Hippocampal formation (tissue), 2 donors: Measurements from ENCODE around the gene KRTAP2-1.
"Not testable (repeated sequence)": the region's sequence is repeated elsewhere in the genome, so short reads cannot be mapped to it uniquely, and the experiment has no call there.

ENCODE experiments used
- DNase-seq, 2 donors: peaks; one replicate each; lab custom pipeline; 2025; lab: John Stamatoyannopoulos, UW

The KRTAP2-1 gene

DNA sequence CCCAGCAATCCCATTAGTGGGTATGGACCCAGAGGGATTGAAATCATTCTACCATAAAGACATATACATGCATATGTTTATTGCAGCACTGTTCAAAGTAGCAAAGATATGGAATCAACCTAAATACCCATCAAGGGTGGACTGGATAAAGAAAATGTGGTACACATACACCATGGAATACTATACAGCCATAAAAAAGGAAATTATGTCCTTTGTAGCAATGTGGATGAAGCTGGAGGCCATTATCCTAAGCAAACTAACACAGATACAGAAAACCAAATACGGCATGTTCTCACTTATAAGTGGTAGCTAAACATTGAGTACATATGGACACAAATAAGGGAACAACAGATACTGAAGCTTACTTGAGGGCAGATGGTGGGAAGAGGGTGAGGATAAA is 10.4 kb upstream of the KRTAP2-1 start:
- DNase-seq, result no peak

DNA sequence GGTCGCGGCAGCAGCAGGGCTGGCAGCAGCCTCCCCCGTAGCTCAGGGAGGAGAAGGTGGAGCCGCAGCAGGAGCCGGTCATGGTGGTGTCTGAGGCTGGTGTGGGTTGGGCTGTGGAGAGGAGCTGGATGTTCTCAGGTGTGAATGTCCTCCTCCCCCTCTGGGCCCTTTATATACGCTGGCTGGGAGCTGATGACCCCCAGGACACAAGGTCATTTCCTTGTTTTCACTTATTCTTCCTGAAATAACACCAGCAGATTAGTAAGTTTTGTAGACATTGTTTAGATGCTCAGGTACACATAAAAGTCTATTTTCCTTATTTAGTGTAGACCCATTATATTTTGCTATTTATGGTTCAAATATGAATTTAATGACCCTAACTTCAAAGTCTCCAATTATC is 8.0 kb upstream of the KRTAP2-1 start, which contains the start of gene KRTAP2-2:
Gene KRTAP2-2 (minus strand): TSS at position 101 of the 400 bp plus-strand sequence. CDS start 19 bp downstream, at position 82.
- DNase-seq, result not testable (repeated sequence)

DNA sequence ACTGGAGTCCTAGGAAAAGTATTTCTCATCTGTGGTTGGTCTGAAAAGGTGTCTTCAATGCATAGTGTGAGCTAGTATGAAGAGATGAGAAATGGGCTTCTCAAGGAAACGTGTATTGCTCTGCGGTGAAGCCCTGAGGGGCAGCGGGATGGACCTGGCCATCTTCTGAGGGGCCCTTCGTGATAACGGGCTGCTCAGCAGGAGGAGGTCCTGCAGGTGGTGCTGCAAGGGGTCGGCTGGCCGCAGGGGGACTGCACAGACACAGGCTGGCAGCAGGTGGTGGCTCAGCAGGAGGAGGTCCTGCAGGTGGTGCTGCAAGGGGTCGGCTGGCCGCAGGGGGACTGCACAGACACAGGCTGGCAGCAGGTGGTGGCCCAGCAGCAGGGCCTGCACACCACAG is 7.4 kb upstream of the KRTAP2-1 start:
- DNase-seq, result not testable (repeated sequence)

DNA sequence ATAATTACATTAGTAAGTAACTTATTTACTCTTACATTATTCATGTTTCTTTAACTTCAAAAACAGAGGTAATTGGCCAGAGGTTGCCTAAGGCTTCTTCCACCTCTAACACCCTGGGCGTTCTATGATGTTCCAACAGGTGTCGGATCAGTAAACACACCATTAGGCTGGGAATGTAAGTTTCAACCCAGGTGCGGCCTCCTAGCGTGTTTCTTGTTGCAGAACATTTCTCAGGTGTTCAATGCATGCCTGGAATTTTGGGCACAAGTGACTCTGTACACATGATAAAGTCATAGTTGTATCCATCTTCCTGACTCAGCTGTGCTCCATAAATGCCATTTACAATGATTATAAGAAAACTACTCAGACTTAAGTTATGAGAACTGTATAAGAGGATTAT is 6.9 kb upstream of the KRTAP2-1 start:
- DNase-seq, result no peak

DNA sequence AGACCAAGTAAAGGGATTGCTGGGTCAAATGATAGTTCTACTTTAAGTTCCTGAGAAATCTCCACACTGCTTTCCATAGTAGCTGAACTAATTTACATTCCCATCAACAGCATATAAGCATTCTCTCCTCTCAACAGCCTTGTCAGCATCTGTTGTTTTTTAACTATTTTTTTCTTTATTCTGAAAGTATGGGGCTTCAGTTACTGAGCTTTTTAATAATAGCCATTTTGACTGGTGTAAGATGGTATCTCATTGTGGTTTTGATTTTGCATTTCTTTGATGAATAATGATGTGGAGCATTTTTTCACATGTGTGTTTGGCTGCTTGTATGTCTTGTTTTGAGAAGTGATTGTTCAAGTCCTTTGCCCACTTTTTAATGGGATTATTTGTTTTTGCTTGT is 5.5 kb upstream of the KRTAP2-1 start:
- no peak for DNase-seq

DNA sequence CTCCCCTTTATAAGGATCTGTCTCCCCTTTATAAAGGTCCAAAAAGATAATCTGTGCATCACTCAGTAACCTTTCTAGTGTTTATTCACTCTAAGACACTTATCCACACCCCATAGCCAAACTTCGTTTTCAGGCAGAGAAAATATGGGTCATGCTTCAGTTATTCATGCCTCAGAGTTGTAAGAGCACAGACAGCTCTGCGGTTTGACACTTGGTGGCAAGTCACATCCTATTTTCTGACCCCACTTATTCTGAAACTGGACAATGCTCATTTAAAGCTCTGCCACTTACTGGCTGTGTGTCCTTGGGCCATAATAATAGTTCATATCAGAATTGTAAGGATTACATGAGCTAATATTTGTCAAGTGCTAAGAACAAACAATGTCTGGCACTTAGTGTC is 2.0 kb upstream of the KRTAP2-1 start:
- DNase-seq, result no peak

DNA sequence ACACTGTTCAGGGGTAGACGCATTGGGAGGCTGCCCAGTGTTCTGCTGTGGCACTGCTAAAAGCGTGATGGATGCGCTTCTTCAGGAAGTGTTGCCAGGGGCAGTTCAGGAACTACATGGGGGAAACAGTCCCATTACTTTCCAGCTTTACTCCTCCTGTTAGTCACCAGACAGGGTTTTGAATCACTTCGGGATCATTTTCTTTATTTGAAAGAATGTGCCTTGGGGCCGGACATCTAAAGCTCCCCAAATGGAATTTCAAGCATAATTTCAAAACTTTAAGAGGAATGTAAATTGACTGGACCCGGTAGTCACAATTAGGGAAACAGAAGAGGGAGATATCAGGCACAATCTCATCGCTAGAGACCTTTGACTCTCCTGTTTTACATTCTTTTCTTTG is 1.3 kb upstream of the KRTAP2-1 start:
- no peak for DNase-seq

DNA sequence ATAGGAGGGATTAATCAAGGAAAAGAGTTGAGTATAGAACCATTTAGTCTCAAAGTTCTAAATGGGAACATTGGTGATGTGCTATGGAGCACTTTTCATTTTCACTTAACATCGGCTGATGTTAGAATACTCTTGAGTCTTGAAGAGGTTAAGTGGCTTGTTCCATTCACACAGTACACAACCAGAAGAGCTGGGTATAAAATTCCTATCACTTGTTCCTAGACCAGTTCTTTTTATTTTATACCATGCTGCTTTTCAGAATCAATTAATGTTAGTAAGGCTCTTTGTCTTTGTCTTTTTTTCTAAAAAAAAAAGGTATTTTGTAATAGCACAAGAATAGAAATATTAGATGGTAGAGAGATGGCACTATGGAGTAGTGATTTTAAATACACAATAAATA is 4.2 kb downstream of the KRTAP2-1 start:
- no peak for DNase-seq

DNA sequence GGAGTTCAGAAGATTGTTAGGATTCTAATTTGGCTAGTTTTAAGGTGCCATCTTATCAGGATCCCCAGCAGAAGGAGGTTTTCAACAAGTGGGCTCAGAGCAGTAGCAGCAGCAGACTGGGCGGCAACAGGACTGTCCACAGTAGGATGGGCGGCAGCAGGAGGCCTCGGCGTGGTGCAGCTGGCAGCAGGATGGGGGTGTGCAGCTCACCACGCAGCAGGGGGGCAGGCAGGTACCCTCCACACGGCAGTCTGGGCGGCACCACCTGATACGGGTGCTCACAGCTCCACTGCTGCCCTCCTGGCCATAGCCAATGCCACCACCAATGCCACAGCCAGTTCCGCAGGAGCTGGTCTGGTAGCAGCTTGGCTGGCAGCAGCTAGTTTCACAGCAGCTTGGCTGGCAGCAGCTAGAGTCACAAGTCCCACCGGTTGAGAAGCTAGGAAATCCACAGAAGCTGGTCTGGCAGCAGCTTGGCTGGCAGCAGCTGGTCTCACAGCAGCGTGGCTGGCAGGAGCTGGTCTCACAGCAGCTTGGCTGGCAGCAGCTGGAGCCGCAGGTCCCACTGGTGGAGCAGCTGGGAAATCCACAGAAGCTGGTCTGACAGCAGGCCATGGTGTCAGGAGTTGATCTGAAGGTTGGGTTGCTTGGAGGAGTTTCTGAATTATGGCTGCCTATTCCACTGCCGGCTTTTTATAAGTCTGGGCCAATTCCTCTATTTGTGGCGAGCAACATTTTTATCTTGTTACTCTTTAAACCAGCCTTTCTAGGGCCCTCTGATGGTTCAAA is 6.1 kb downstream of the KRTAP2-1 start, which contains the start of gene KRTAP1-1:
Gene KRTAP1-1 (minus strand): TSS at position 668 of the 789 bp plus-strand sequence. CDS start 53 bp downstream, at position 615.
- not testable (repeated sequence) for DNase-seq

DNA sequence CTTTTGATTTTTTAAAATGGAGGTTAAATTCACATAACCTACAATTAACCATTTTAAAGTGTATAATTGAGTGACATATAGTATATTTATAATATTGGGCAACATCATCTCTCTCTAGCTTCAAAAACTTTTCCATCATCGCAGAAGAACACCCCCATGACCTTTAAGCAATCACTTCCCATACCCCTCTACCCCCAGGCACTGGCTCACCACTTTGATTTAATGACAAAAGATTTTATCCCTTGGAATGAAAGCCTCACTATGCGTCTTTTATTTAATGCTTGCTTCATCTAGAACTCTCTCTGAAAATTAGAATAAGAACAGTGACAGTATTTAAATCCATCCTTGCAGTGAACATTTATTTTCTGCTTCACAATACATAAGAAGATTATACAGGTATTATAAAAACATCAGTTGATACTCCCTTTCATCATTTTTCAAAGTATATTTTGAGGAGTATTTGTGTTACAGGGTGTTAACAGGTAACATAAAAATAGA is 9.2 kb downstream of the KRTAP2-1 start:
- DNase-seq, result no peak

DNA sequence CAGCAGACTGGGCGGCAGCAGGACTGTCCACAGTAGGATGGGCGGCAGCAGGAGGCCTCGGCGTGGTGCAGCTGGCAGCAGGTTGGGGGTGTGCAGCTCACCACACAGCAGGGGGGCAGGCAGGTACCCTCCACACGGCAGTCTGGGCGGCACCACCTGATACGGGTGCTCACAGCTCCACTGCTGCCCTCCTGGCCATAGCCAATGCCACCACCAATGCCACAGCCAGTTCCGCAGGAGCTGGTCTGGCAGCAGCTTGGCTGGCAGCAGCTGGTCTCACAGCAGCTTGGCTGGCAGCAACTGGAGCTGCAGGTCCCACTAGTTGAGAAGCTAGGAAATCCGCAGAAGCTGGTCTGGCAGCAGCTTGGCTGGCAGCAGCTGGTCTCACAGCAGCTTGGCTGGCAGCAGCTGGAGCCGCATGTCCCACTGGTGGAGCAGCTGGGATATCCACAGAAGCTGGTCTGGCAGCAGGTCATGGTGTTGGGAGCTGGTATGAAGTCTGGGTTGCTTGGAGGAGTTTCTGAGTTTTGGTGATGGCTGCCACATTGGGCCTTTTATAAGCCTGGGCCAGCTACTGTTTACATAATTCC is 12.7 kb downstream of the KRTAP2-1 start, which contains the start of gene KRTAP1-3:
Gene KRTAP1-3 (minus strand): TSS at position 529 of the 590 bp plus-strand sequence. CDS start 53 bp downstream, at position 476.
- DNase-seq, result not testable (repeated sequence)

DNA sequence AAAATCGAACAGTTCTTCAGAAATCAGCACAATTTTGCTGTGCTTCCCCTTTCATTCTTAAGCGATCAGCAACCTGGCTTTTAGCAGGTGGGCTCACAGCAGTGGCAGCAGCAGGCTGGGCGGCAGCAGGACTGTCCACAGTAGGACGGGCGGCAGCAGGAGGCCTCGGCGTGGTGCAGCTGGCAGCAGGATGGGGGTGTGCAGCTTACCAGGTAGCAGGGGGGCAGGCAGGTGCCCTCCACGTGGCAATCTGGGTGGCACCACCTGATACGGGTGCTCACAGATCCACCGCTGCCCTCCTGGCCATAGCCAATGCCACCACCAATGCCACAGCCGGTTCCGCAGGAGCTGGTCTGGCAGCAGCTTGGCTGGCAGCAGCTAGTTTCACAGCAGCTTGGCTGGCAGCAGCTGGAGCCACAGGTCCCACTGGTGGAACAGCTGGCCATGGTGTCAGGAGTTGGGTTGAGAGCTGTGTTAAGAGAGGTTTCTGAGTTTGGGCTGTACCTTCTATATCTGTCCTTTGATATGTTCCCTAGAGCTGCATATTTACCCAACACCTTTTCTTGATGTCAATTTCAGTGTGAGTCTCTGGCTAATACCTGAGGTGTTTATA is 17.4 kb downstream of the KRTAP2-1 start, which contains the start of gene KRTAP1-4:
Gene KRTAP1-4 (minus strand): TSS at position 563 of the 613 bp plus-strand sequence. CDS start 117 bp downstream, at position 446.
- no peak for DNase-seq

DNA sequence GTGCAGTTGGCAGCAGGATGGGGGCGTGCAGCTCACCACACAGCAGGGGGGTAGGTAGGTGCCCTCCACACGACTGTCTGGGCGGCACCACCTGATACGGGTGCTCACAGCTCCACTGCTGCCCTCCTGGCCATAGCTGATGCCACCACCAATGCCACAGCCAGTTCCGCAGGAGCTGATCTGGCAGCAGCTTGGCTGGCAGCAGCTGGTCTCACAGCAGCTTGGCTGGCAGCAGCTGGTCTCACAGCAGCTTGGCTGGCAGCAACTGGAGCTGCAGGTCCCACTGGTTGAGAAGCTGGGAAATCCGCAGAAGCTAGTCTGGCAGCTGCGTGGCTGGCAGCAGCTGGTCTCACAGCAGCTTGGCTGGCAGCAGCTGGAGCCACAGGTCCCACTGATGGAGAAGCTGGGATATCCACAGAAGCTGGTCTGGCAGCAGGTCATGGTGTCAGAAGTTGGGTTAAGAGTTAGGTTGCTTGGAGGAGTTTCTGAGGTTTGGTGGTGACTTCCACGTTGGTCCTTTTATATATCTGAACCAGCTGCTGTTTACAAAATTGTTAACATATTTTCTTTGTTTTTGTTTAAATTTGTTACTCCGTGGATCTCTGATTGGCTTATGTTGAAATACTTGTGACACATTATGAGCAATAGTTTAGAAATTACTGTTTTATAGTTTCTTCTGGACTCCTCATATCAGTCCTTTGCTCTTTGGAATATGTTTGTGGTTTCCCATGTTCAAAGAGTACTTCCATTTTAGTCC is 20.2 kb downstream of the KRTAP2-1 start, which contains the start of gene KRTAP1-5:
Gene KRTAP1-5 (minus strand): TSS at position 494 of the 757 bp plus-strand sequence. CDS start 53 bp downstream, at position 441.
- no peak for DNase-seq

DNA sequence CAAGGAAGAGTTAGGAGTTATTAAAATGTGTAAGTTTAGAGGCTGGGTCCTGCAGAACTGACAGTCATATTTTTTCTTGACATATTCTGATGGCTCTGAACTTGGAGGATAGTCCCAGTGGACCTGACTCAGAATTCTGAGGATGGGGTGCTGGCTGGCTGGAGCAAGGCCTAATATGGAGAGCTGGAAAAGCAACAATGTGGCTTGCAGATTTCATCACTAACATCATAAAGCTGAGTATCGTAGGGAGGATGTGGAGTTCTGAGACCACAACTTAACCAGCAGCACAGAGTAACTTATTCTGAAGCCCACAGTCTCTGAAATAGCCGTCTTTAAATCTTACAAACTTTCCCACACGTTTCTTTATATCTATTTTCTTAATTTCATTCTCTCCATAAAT is 22.4 kb downstream of the KRTAP2-1 start:
- no peak for DNase-seq

DNA sequence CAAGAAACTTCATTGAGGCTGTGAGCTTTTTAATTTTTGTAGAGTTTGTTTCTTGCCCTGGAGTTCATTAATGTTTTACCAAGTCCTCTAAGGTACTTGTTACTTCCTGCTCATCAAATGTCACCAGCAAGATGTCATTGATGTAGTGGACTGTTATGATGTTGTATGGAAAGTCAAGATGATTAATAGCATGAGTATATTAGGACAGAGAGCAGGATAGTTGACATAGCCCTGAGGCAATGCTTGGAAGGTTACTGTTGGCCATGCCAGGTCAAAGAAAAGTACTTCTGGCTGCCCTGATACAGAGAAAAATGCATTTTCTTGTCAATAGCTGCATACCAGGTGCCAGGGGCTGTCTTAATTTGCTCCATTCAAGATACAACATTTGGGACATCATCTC is 26.8 kb downstream of the KRTAP2-1 start:
- no peak for DNase-seq

DNA sequence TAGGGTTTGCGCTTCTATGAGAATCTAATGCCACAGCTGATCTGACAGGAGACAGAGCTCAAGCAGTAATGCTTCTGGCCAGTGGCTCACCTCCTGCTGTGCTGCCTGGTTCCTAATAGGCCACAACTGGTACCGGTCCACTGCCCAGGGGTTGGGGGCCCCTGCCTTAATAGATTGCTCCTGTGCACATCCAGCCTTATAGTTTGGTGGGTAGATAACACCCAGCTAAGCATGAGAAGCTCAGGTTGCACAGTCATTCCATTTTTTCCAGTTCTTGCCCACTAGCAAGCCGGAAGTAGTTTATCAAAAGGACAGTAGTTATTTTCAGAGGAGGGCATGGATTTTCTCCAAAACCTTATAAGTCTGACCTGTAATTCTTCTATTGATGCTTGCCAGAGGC is 27.7 kb downstream of the KRTAP2-1 start:
- no peak for DNase-seq

DNA sequence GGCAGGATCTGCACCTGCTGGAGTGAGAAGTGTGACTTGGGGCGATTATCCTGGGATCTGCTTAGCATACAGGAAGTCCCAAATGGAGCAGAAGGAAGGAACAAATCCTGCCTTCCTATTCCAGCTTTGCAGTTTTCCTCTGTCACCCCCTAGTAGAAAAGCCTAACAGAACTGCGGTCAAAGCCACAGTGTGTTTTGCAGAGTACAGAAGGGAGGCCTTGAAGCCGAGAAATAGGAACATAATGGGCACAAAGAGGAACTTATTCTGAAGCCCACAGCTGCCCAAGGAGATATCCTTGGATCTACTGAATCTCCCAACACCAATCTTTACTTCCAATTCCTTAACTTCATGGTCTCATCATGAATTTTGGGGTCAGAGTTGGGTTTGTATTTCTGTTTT is 28.6 kb downstream of the KRTAP2-1 start:
- no peak for DNase-seq

DNA sequence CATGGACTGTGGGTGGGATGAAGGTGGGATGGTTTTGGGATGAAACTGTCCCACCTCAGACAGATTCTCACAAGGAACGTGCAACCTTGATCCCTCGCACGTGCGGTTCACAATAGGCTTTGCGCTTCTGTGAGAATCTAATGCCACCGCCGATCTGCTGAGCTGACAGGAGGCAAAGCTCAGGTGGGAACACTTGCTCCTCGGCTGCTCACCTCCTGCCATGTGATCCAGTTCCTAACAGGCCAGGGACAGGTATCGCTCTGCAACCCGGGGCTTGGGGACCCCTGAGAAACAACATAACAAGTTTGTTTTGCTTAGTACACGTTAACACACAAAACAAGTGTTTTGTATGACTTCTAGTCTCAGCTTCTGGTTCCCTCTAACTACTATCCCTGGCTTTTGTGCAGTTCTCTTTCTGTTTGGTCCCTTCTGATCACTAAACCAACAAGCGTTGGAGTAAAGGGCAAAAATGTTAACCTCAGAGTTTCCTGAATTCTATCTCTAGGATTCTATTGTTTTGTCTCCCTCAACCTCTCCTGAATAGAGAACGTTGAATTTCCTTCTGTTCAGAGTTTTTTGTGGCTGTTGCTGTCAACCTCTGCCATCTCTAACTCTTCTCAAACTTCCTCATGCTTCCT is 30.4 kb downstream of the KRTAP2-1 start:
- DNase-seq, result no peak

DNA sequence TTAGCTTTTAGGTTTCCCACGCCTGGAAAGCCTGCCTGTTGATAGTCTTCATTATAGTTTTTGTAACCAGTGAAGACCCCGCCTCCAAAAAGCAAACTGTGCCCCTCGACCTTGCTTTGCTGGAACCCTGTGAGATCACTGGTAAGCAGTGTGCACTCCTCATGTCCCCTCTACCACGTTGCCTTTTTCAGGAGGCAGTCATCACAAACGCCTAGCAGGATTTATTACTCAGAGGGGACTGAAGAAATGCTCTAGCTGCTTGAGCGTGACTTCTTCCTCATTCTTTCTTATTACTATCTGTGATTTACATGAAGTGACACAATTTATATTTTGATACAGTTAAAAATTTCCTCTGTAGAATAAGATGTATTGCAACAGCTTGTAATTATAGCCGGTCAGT is 31.7 kb downstream of the KRTAP2-1 start:
- DNase-seq, result no peak

DNA sequence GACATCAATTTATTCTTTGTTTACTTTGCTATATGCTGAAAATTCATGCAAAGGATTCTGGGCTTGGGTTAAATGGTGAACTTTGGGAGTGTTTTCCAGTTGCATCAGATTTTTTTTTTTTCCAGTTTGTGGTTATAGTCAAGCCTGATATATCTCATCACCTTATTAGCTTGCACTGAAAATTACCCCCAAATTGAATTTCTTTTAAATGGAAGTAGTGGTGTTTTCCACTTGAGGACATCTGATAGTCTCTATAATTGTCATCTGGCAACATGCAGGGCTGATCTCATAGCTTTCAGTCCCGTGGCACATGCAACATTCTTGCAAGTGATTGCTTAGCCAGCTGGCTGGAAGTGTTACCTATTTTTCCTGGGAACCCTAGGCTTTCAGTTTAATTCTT is 33.5 kb downstream of the KRTAP2-1 start:
- DNase-seq, result no peak

DNA sequence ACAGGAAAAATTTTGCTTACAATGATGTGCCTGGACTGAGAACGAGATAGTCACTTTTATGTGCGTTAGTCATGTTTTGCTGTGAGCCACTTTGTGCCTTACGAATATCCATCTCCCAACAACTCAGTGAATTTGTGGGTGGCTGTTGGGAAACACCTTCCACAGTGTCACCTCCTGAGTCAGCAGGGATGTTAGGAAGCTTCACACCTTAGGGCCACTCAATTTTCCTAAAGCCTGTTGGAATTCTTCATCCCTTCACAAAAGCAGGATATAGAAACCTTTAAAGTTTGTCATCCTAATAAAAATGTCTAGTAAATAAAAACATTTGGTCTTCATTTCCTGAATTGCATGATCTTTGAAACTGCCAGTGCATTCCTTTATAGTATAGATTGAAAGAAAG is 33.9 kb downstream of the KRTAP2-1 start:
- no peak for DNase-seq
